Natural killer cell (primary cell): ENCODE data around the gene MARCHF11. TPM values are rescaled to one million over a fixed set of nuclear protein-coding genes. Genes with fewer than 3 reads are reported as not detected.

Source experiments
- ATAC-seq, 3 donors: fragments of 150-1000 bp in 2 of 3; fragments of 200-7000 bp in 1 of 3; cut with Tn5 transposase; 1 replicate in 1 of 3; 2 replicates in 2 of 3; pipeline ENCODE4 v1.10.0; 2021; ENCODE audit warnings: mild to moderate bottlenecking in 2 of 3, moderate library complexity in 2 of 3
- DNase-seq, 2 donors: peaks; one replicate each; pipeline versions ENCODE4 v3.0.0 to v3.0.0-alpha.2; 2013 to 2021; ENCODE audit warnings: mixed read lengths in 1 of 2
- H3K27ac ChIP-seq: one replicate; pipeline ENCODE4 v1.5.1; 2013; ENCODE audit warnings: mild to moderate bottlenecking, low read length
- H3K27me3 ChIP-seq: one replicate; pipeline ENCODE4 v1.6.1; 2013; ENCODE audit warnings: low read length; ENCODE audit not compliant: control insufficient read depth, insufficient read depth
- H3K36me3 ChIP-seq: one replicate; pipeline ENCODE4 v1.6.1; 2013; ENCODE audit warnings: low read length; ENCODE audit not compliant: control insufficient read depth, insufficient read depth
- H3K4me1 ChIP-seq: one replicate; pipeline ENCODE4 v1.6.1; 2013; ENCODE audit warnings: low read length; ENCODE audit not compliant: control insufficient read depth, insufficient read depth
- H3K4me3 ChIP-seq: one replicate; pipeline ENCODE4 v1.5.1; 2013; ENCODE audit warnings: low read length
- H3K9me3 ChIP-seq: one replicate; pipeline ENCODE4 v1.6.1; 2013; ENCODE audit warnings: low read length; ENCODE audit not compliant: control insufficient read depth, insufficient read depth
- H3K27ac Mint-ChIP-seq, 2 donors: one replicate each; pipeline ENCODE4 v1.8.0; 2022; ENCODE audit warnings: mild to moderate bottlenecking in 2 of 2, mixed read lengths in 2 of 2, moderate library complexity in 1 of 2
- H3K27me3 Mint-ChIP-seq, 2 donors: one replicate each; pipeline ENCODE4 v1.8.0; 2022; ENCODE audit warnings: low read depth in 2 of 2, mixed read lengths in 2 of 2
- H3K36me3 Mint-ChIP-seq: one replicate; pipeline ENCODE4 v1.8.0; 2022; ENCODE audit warnings: mixed read lengths
- H3K4me1 Mint-ChIP-seq, 2 donors: one replicate each; pipeline ENCODE4 v1.8.0; 2022; ENCODE audit warnings: mixed read lengths in 2 of 2
- H3K4me3 Mint-ChIP-seq: one replicate; pipeline ENCODE4 v1.8.0; 2022; ENCODE audit warnings: mild to moderate bottlenecking, moderate library complexity, mixed read lengths
- H3K9me3 Mint-ChIP-seq, 2 donors: one replicate each; pipeline ENCODE4 v1.8.0; 2022; ENCODE audit warnings: mixed read lengths in 2 of 2
- CTCF ChIP-seq: fragments of 200-600 bp; IDR thresholded peaks from one replicate; pipeline ENCODE4 v1.8.0; 2022; ENCODE audit warnings: antibody characterized with exemption
- WGBS: methylation state at CpG from one replicate; pipeline ENCODE4 v1.1.7; 2013; ENCODE audit warnings: missing lambda C conversion rate; ENCODE audit not compliant: insufficient coverage; 5-methylcytosine and 5-hydroxymethylcytosine counted together
- intact Hi-C: fragments of 100-400 bp; cut with micrococcal nuclease; formaldehyde crosslinking; loops from one replicate; pipeline ENCODE4 v1.14.2; 2022
- total RNA-seq, 4 donors: library from RNA; stranded (reverse); fragments of 120-200 nt in 1 of 4; gene quantifications; one replicate each; pipeline versions ENCODE4 v1.2.3 to v1.2.4, GENCODE V29; 2013 to 2022

MARCHF11 gene
- total RNA-seq, 3 donors from 2014 or later (not counting 1 experiment from before 2014, with no cell fraction given), result not detected

- Mint-ChIP-seq H3K4me3 (no peak overlapping the region), H3K9me3 (peaks cover 16 to 19% of the 10 kb centered on the region in 2 donors), H3K36me3 (no peaks in the 10 kb centered on the region), H3K27ac (no peak overlapping the region), H3K27me3 (no peaks in the 10 kb centered on the region), H3K4me1 (no peaks in the 10 kb centered on the region)
- Histone ChIP-seq H3K27me3 (no peaks in the 10 kb centered on the region), H3K9me3 (no peaks in the 10 kb centered on the region), H3K4me1 (no peaks in the 10 kb centered on the region), H3K27ac (no peak overlapping the region), H3K4me3 (no peak overlapping the region), H3K36me3 (no peaks in the 10 kb centered on the region)
- intact Hi-C loops, result no loop called here
- no CpG with 5 or more reads among the region's 2 CpGs for WGBS
- TF ChIP-seq CTCF, result no peak
- DNase-seq (no peak), ATAC-seq (no peak)
Observed at GRCh38 chr5:16072616-16073015, 107.0 kb downstream of the MARCHF11 start.

GRCh38 chr5:16067415-16067814 is 112.2 kb downstream of the MARCHF11 start:
- no peak for ATAC-seq
- Mint-ChIP-seq H3K9me3 (peaks cover 9 to 10% of the 10 kb centered on the region in 2 donors), H3K36me3 (no peaks in the 10 kb centered on the region), H3K4me1 (no peaks in the 10 kb centered on the region), H3K4me3 (no peak overlapping the region), H3K27me3 (no peaks in the 10 kb centered on the region), H3K27ac (no peak overlapping the region)
- 76% methylated on average over 7 of the region's 7 CpGs for WGBS
- intact Hi-C loops, result no loop called here
- Histone ChIP-seq H3K27me3 (no peaks in the 10 kb centered on the region), H3K4me1 (no peaks in the 10 kb centered on the region), H3K4me3 (no peak overlapping the region), H3K9me3 (peaks cover 4% of the 10 kb centered on the region), H3K36me3 (no peaks in the 10 kb centered on the region), H3K27ac (no peak overlapping the region)
- no peak for DNase-seq
- TF ChIP-seq CTCF, result no peak

DNA sequence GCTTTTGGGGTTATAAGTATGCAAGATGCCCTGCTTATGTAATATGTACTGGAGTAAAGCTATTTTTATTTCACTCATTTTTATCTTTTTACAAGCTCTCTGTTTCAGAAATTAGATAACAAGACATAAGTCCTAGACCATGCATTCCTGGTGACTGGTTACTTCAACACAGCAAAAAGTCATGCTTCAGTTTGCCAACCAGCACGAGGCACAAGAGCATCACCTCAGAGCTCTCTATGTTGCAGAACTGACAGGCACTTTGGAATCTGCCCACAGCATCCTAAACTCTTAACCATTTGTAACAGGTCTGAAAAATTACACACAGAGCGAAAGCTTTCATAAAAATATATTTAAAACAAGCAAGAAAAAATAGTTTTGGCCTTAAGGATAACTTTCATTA is 112.8 kb downstream of the MARCHF11 start:
- intact Hi-C loops, result no loop called here
- no peaks in the 10 kb centered on the region for H3K36me3 ChIP-seq
- H3K27ac Mint-ChIP-seq, result no peak overlapping the region
- ATAC-seq, result no peak
- H3K9me3 ChIP-seq, result peaks cover 4% of the 10 kb centered on the region
- no peaks in the 10 kb centered on the region for H3K27me3 ChIP-seq
- H3K36me3 Mint-ChIP-seq, result no peaks in the 10 kb centered on the region
- no peaks in the 10 kb centered on the region for H3K27me3 Mint-ChIP-seq
- H3K4me3 Mint-ChIP-seq, result no peak overlapping the region
- no peak overlapping the region for H3K27ac ChIP-seq
- no peak for TF ChIP-seq CTCF
- no peak overlapping the region for H3K4me3 ChIP-seq
- 64% methylated on average over 1 of the region's 2 CpGs for WGBS
- H3K4me1 ChIP-seq, result no peaks in the 10 kb centered on the region
- no peaks in the 10 kb centered on the region for H3K4me1 Mint-ChIP-seq
- no peak for DNase-seq
- peaks cover 9 to 10% of the 10 kb centered on the region in 2 donors for H3K9me3 Mint-ChIP-seq

DNA sequence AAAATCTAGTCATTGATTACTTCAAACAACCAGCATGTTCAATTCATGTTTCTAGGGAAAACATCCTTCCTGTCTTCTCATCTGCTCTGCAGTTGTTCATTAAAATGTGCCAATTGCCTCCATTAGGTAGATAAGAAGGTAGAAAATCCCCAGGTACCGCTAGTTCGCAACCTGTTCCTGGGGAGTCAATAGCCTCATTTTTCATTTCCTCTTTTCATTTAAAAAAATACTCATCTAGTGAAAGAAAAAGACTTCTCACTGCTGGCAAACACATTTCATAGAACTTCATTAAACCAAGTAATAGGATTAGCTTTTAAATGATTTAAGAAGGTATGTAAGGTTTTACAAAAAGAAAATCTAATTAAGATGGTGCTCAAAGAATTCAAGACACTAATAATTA is 113.3 kb downstream of the MARCHF11 start:
- intact Hi-C loops, result no loop called here
- no peak overlapping the region for H3K4me3 ChIP-seq
- no peaks in the 10 kb centered on the region for H3K36me3 ChIP-seq
- no peak overlapping the region for H3K27ac ChIP-seq
- no peaks in the 10 kb centered on the region for H3K4me1 Mint-ChIP-seq
- H3K4me3 Mint-ChIP-seq, result no peak overlapping the region
- no peak for TF ChIP-seq CTCF
- H3K27me3 ChIP-seq, result no peaks in the 10 kb centered on the region
- ATAC-seq (no peak), DNase-seq (no peak)
- 69% methylated on average over 2 of the region's 2 CpGs for WGBS
- H3K27me3 Mint-ChIP-seq, result no peaks in the 10 kb centered on the region
- no peak overlapping the region for H3K27ac Mint-ChIP-seq
- no peaks in the 10 kb centered on the region for H3K4me1 ChIP-seq
- peaks cover 5% of the 10 kb centered on the region for H3K36me3 Mint-ChIP-seq
- peaks cover 9 to 10% of the 10 kb centered on the region in 2 donors for H3K9me3 Mint-ChIP-seq
- peaks cover 4% of the 10 kb centered on the region for H3K9me3 ChIP-seq
